NCI-H524 treated with DMSO at 0.1 percent for 48 hours (cell line): ENCODE data around the gene P2RX6.

Source experiments
- DNase-seq: peaks from one replicate; lab custom pipeline; 2025; lab: John Stamatoyannopoulos, UW

The P2RX6 gene

DNA sequence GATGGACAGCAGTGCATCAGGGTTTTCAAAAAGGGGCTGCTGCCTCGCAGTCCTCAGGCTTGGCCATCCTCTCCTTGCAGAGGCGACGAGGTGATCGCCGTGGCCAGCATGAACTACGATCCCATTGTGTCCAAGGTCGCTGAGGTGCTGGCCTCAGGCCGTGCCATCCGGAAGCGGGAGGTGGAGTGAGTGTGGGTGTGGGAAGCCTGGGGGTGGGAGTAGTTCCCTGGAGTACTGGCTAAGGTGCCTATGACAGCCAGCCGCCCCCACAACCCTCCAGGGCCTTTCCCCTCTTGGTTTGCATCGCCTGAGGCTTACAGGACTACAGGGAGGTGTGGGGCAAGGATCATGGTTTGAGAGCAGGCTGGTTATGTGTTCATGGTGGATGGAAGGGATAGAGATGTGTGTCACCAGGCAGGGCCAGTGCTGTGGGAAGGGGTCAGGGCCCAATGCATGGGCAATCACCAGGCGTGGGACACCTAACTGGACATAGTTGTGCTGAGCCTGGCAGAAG lies 35.0 kb upstream of the P2RX6 start:
- no peak for DNase-seq

DNA sequence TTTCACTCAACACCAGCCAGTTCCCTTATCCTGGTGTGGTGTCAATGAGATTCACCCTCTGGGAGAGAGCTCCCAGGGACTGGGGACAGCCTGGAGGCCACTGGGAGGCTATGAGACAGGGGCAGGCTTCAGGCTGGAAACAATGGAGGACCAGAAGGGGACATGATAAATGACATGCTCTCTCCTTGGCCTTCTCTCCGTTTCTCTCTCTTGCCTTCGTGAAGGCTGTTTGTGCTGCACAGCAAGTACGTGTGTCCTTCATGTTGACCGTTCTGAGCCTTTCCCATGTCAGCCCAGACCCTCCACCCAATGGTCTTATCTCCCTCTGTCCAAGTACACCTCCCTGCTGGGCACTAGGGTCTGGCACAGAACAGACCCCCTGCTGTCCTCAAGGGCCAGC lies 34.4 kb upstream of the P2RX6 start:
- no peak for DNase-seq

DNA sequence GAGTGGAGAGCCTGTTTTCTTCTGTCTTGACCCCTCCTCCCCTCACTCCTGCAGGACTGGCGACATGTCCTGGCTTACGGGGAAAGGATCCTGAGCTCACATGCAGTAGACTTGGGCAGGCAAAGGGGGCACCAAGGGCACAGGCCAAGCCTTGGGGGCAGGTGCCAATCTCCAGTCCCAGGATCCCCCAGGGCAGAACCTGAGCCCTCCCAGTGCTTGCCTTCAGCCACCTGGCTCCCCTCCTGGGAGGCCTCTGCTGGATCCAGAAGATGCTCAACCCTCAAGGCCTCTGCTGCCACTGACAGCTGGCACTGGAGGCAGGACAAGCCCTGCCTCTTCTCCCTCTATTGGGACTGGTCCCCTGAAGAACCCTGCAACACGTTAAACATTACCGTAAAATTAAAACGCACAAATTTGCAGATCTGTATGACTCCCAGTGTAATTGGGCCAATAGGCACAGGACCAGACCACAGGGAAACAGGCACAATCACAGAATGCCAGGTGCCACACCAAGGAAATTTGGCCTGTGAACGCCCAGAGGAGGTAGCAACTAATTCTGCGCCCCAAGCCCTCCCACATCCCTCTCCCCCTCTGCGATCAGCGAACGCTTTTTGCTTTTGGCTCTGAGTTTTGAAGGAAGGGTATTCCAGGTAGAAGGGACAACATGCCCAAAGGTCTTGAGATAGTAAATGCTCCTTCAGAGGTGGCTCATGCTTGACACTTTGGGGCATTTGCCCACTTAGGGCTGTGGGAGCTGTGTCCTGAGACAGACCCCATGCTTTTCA lies 33.8 kb upstream of the P2RX6 start:
- DNase-seq = no peak

DNA sequence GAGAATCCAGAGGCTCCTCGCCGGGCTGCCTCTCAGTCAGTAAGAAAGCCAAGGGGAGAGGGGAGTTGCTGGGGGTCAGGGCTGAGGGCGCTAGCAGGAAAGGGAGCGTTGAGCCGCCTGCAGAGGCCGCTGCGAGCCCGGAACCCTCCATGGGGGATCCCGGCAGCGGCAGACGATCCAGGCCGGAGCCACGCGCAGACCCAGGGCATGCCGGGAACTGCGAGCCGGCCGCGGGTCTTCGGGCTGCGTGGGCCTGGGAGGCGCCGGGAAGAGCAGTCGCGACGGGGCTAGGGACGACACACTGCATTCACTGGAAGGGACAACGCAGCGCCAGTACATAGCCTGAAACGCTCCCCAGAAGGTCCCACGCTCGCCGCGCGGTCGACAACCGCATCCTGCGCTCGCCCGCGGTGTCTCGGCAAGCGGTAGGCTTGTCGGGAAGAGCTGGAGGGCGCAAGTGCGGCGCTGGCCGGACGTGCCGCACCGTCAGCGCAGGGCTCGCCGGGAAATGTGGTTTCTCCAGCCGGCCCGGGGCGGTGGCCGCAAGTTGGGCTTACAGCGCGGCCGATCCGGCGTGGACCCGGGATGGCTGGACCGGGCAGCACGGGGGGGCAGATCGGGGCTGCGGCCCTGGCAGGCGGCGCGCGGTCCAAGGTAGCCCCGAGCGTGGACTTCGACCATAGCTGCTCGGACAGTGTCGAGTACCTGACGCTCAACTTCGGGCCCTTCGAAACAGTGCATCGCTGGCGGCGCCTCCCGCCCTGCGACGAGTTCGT lies 33.0 kb upstream of the P2RX6 start, which contains the start of gene LZTR1:
Gene LZTR1 (plus strand): TSS at position 511 of the 776 bp plus-strand sequence. CDS start 75 bp downstream, at position 586.
- DNase-seq = no peak

DNA sequence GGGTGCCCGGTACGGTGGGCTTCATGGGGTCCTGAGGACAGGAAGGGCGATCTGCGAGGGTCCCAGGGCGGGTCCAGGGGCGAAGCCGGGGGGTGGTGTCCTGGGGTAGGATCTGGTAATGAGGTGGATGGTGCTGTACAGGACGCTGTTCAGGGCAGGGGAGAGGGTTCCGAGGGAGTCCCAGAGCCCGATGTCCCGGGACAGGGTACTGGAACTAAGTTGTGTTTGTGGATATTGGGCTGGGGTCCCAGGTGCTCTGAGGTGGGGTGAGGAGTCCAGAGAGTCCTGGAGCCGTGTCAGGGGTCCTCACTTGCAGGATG lies 32.4 kb upstream of the P2RX6 start:
- DNase-seq = no peak

DNA sequence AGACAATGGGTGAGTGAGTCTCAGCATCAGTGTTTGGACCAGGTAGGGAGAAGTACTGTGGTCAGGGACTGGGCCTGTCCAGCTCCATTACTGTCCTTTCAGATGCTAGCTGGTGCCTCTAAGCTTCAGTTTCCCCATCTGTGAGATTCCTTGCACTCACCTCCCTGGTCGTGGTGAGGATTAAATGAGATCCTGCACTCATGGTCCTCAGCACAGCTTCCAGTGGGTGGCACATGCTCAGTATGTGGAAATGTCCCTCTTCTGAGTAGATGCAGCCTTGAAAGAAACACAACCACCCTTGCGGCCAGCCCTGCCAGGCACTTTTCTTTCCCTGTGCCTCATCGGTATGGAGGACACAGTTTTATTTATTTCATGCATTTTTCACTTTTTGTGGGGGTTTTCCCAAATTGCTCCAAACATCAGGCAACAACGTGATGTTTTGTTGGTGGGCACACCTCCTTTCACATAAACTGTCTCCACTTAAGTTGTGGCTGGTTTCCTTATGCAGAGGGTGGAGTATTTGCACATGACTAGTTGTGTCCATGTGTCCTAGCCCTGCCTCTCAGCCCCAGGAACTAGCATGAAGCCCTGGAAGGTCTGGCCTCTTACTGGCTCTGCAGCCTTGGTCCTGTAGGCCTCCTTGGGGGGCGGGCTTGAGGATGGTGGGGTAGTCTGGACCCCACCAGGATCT lies 31.7 kb upstream of the P2RX6 start:
- DNase-seq = no peak

DNA sequence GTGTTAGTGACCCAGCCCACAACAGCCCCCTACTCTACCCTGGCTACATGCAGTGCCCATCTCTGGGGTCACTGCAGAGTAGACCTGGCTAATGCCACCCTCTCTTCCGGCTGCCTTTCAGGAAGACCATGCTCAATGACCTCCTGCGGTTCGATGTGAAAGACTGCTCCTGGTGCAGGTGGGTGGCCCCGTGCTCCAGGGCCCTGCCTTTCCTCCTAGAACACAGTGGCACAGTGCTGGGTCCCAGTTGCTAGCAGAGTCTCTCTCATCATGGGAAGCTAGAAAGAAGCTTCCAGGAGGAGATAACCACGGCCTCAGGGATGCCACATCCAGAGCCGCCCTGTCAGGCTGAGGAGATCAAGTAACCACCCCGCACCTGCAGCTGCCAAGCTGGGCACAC lies 29.2 kb upstream of the P2RX6 start:
- no peak for DNase-seq

DNA sequence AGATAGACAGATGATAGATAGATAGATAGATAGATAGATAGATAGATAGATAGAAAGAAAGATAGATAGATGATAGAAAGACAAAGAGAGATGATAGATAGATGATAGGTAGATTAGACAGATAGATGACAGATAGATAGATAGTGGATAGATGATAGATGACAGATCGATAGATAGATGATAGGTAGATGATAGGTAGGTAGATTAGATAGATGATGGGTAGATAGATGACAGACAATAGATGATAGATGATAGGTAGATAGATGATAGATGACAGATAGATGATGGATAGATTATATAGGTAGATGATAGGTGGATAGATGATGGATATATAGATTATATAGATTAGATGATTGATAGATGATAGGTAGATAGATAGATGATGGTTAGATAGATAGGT lies 28.6 kb upstream of the P2RX6 start:
- no peak for DNase-seq

DNA sequence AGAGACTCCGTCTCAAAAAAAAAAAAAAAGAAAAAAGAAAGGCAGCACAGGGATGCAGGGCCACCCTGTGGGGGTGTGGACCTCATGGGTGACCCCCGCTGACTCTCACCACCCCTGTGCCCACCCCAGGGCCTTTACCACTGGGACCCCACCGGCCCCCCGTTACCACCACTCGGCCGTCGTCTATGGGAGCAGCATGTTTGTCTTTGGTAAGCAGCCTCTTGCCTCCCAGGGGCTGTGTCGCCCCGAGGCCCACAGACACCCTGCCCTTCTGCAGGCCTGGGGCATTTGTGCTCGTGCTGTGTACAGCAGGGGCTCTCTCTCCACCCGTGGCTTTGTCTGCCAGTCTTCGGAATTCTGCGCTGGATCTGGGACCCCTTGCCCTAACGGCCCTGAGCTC lies 27.6 kb upstream of the P2RX6 start:
- no peak for DNase-seq

DNA sequence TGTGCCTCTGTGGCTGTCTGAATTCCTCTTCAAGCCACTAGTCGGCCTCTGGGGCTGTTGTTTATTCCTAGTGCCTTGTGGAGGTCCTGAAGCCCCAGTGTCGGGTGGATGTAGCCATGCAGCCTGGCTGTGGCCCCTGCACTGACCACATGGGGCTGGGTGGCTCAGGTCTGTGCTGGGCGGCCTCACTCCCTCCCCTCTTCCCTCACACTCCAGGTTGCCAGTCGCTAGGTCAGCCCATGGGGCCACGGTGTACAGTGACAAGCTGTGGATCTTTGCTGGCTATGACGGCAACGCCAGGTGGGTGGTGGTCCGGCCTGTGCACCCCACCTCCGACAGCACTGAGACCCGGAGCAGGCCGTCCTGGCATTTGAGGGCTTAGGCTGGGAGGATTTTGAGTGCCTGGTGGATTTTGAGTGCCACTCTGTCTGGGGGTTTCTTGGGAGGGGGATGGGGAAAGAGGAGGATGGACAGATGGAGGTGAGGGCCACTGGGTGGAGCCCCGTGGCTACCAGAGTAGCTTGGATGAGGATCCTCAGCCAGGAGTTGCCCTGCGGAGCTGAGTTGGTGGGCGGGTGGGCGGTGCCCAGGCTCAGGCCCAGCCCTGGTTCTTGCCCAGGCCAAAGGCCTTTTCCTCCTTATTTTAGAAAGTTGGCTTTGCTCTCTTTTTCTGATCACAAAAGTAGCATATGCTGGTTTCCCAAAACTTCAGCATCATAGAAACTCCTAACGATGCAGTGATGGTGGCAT lies 26.2 kb upstream of the P2RX6 start:
- no peak for DNase-seq

DNA sequence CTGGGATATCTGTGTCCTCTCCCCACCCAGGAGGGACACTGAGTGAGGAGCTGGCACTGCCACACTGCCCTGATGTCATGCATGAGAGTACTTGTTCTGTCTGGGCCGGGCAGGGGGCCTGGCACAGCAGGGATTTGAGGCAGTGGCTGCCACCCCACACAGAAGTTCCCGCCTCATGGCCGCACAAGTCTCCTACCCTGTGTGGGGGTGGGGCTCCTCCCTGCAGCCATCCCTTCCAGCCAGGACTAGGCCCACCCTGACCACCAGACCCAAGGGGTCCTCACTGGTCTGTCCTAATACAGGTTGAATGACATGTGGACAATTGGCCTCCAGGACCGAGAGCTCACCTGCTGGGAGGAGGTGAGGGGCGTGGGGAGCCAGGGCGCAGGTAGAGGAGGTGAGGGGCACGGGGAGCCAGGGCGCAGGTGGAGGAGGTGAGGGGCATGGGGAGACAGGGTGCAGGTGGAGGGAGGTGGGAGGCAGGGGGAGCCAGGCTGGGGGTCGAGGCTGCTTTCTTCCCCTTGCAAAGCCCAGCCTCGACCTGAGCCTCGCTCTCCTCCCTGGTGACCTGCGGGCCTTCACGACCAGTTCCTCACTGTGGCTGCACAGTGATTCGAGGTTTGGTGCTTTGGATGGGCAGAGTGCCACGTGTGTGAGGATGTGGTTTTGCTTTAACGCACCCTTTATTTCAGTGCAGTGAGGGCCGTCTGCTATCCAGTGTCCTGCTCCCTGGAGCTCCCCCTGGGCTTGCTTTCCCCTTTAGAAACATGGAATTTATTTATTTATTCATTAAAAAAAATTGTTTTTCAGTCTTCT lies 25.4 kb upstream of the P2RX6 start:
- no peak for DNase-seq

DNA sequence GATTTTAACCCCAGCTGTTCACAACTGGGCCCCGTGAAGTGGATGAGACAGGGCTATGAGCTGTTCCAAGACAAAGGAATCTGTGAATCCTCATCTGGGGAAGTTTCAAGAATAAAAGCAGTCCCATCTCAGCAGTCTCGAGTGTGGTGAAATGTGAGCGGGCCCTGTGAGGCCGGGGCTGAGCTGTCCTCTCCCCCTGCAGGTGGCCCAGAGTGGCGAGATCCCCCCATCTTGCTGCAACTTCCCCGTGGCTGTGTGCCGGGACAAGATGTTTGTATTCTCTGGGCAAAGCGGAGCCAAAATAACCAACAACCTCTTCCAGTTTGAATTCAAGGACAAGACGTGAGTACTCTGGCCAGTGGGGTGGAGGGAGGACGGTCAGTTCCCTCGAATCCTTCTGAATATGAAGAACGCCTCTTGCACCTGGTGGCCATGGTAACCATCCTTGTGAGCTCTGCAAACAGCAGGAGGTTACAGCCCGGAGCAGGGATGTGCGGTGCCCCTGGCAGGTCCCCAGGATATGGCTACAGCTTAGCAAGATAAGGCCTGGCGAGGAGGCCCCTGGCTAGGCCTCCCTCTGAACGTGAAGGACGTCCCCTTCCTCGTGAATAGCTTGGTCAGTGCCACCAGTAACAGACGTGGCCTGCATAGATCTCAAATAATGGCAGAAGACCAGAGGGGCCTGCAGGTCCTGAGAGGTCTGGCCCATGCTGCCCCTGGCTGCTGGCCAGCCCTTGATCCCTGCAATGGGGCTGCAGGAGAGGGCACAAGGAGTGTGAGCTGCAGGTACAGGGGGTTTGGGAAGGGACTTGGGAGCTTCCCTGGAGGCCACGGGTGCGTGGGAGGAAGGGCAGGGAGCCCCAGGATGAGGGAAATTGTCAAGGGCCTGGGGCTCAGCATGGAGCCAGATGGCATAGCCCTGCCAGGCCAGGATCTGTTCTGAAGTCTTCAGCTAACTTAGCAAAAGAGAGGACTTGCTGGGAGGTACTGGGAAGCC lies 24.5 kb upstream of the P2RX6 start:
- no peak for DNase-seq

DNA sequence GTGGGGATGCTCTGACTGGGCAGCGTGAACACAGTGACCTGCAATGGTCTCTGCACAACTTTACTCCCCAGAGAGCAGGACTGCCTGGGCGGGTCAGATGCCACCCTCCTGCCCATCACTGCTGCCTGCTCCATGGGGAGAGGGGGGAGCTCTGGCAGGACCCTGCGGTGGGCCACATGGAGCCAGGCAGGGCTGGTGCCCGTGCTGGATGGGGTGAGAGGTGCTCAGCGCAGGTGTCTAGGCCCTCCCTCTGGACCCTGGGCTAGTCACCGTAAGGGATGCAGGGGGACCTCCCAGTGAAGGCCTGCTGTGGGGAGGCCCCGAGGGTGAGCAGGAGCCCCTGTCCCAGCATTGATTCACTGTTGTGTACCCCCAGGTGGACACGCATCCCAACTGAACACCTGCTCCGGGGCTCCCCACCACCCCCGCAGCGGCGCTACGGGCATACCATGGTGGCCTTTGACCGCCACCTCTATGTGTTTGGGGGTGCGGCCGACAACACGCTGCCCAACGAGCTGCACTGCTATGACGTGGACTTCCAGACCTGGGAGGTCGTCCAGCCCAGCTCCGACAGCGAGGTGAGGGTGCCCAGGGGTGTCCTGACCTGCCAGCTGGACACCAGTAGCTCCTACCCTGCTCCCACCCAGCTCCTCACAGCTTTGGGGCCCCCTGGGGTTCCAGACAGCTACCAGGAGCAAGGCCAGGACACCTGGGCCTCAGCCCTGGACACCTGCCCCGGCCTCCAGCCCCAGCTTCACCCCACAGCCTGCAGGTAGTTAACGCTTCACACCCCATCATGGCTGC lies 23.5 kb upstream of the P2RX6 start:
- DNase-seq = no peak

DNA sequence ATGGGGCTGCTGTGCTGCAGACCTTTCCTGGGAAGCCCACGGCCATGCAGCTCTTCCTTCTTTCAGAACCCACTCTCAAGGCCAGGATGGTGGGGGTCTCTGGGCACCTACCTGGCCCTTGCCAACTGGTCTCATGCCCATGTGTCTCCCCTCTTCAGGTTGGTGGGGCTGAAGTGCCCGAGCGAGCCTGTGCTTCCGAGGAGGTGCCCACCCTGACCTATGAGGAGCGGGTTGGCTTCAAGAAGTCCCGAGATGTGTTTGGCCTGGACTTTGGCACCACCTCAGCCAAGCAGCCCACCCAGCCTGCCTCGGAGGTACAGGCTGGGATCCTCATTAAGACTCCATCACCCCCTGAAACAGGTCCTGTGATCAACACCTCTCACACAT lies 22.9 kb upstream of the P2RX6 start:
- no peak for DNase-seq

DNA sequence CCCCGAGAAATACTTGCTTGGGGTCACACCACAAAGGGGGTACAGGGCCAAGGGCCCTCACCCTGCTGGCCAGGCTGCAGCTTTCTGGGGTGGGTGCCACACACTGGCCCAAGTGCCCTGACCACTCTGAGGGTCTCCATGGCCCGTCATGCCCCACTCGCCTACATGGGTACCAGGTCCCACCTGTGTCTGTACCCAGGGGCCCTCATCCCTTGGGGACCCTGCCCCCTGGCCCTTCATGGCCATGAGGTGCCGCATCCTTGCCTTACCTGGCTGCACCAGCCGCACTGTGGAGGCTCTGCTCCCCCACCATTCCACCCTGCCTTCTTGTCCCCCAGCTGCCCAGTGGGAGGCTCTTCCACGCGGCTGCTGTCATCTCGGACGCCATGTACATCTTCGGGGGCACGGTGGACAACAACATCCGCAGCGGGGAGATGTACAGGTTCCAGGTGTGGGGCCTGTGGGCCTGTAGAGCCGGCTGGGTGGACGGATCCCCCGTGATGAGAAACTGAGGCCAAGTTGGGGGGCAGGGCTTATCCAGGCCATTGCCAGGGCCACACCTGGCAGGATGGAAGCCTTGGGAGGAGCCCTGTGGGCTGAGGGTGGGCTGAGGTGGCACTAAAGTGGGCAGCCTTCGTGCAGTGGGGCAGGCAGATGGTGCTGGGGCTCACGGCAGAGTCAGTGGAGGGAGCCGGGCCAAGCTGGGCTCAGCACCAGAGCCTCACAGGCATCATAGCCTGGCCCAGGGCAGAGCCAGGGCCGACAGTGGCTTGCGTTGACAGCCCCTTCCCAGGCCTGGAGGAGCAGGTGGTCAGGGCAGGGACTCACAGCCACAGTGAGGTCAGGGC lies 22.3 kb upstream of the P2RX6 start:
- DNase-seq = no peak

DNA sequence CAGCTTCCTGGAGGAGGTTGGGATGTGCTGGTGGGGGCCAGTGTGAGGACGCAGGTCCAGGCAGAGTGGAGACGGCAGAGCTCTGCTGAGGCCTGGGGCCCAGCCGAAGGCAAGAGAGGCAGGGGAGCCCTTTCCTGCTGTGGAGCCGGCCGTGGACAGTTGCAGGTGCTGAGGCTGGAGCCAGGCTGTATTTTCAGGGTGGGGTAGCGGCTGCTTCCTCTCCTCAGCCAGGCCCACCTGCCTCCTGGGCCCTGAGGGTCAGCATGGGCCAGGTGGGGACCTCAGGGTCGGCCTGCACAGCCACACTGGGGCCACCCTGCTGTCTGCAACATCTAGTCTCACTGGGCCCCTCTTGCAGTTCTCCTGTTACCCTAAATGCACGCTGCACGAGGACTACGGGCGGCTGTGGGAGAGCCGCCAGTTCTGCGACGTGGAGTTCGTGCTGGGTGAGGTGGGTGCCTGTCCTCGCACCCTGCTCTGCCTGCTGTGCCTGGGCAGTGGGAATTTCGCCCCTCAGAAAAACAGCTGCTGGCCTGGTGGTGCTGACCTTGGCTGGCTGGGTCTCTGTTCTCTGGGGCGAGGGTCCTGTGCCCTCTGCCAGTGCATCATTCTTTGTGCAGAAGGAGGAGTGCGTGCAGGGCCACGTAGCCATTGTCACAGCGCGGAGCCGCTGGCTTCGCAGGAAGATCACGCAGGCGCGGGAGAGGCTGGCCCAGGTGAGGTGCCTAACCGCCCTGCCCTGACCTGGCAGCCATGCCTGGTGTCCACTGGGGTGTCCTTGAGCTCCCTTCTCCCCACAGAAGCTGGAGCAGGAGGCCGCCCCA lies 21.4 kb upstream of the P2RX6 start:
- no peak for DNase-seq
